GM06990 (cell line): ENCODE data around the gene LHFPL3.
"Not testable (repeated sequence)": the region's sequence is repeated elsewhere in the genome, so short reads cannot be mapped to it uniquely, and the experiment has no call there.

Experiments used
- DNase-seq: peaks from one replicate; pipeline ENCODE4 v3.0.0-alpha.2; 2011; ENCODE audit not compliant: insufficient read length; ENCODE audit errors: extremely low read depth
- H3K27me3 ChIP-seq: replicated peaks from 2 replicates; pipeline ENCODE4 v1.6.0; 2011; ENCODE audit warnings: low read length; ENCODE audit not compliant: control insufficient read depth, insufficient read depth
- H3K36me3 ChIP-seq: 2 replicates; pipeline ENCODE4 v1.5.1; 2011; ENCODE audit warnings: low read length; ENCODE audit not compliant: control insufficient read depth, insufficient read depth
- H3K4me3 ChIP-seq: replicated peaks from 2 replicates; pipeline ENCODE4 v1.5.1; 2011; ENCODE audit warnings: low read depth, mild to moderate bottlenecking, control low read depth, low read length
- TF ChIP-seq, protein P1 (sequence below): IDR thresholded peaks from 2 replicates; pipeline ENCODE4 v1.5.1; 2011; ENCODE audit warnings: low read length, control low read depth, mild to moderate bottlenecking, inconsistent platforms; ENCODE audit not compliant: insufficient read depth, poor library complexity, severe bottlenecking

Gene LHFPL3

GRCh38 chr7:104933521-104933988 is 605.2 kb downstream of the LHFPL3 start:
- Histone ChIP-seq H3K4me3 (no peak overlapping the region), H3K27me3 (no peaks in the 10 kb centered on the region), H3K36me3 (no peaks in the 10 kb centered on the region)
- no peak for DNase-seq
- TF ChIP-seq, protein P1, sequence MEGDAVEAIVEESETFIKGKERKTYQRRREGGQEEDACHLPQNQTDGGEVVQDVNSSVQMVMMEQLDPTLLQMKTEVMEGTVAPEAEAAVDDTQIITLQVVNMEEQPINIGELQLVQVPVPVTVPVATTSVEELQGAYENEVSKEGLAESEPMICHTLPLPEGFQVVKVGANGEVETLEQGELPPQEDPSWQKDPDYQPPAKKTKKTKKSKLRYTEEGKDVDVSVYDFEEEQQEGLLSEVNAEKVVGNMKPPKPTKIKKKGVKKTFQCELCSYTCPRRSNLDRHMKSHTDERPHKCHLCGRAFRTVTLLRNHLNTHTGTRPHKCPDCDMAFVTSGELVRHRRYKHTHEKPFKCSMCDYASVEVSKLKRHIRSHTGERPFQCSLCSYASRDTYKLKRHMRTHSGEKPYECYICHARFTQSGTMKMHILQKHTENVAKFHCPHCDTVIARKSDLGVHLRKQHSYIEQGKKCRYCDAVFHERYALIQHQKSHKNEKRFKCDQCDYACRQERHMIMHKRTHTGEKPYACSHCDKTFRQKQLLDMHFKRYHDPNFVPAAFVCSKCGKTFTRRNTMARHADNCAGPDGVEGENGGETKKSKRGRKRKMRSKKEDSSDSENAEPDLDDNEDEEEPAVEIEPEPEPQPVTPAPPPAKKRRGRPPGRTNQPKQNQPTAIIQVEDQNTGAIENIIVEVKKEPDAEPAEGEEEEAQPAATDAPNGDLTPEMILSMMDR: no peak

- Histone ChIP-seq H3K36me3 (no peaks in the 10 kb centered on the region), H3K4me3 (no peak overlapping the region), H3K27me3 (no peaks in the 10 kb centered on the region)
- TF ChIP-seq, protein P1: no peak
- no peak for DNase-seq
Observed at GRCh38 chr7:104934665-104935064, 606.3 kb downstream of the LHFPL3 start.

DNA sequence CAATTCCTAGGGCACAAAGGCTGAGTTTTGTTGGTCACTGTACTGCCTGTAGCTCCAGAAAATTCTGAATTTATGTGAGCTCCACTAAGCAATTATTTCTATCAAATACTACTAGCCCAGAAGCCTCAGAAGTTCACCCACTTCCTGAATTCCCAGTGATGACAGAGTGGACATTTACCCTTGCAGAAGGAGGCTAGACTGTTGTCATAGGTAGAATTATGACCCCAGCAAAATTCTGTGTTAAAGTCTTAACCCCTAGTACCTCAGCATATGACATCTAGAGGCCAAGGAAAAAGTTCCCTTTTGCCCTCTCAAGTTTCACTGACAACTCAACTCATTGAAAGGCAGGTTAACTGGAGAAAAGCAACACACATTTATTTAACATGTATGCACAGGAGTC is 606.9 kb downstream of the LHFPL3 start:
- Histone ChIP-seq H3K36me3 (no peaks in the 10 kb centered on the region), H3K27me3 (no peaks in the 10 kb centered on the region), H3K4me3 (no peak overlapping the region)
- TF ChIP-seq, protein P1: no peak
- no peak for DNase-seq

DNA sequence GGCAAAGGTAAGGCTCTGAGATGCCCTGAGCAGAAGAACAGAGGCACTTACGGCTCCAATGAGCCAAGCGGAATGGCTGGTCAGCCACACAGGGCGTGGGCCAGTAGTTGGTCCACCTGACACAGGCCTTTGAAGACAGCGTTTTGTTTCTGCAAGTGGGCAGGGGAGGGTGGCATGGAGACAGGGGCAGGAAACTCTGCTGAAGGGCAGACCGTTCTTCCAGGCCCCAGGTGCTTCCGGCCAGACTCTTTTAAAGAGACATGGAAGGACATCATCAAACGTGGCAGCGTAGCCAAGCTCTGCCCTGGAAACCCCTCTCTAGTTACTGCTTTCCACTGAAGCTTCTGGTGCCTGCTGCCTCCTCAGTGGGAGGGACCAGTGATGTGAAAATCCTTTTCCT is 608.1 kb downstream of the LHFPL3 start:
- TF ChIP-seq, protein P1: no peak
- Histone ChIP-seq H3K27me3 (no peaks in the 10 kb centered on the region), H3K4me3 (no peak overlapping the region), H3K36me3 (no peaks in the 10 kb centered on the region)
- DNase-seq: no peak

DNA sequence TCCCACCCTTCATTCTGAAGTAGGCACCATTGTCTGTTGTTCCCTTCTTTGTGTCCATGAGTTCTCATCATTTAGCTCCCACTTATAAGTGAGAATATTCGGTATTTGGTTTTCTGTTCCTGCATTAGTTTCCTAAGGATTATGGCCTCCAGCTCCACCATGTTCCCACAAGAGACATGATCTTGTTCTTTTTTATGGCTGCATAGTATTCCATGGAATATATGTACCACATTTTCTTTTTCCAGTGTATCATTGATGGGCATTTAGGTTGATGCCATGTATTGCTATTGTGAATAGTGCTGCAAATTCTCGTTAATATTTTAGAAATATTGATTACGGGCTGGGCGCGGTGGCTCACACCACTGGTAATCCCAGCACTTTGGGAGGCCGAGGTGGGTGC is 609.1 kb downstream of the LHFPL3 start:
- H3K27me3 ChIP-seq, H3K4me3 ChIP-seq, DNase-seq, H3K36me3 ChIP-seq: not testable (repeated sequence)

GRCh38 chr7:104938741-104939390 is 610.5 kb downstream of the LHFPL3 start:
- TF ChIP-seq, protein P1: no peak
- Histone ChIP-seq H3K4me3 (no peak overlapping the region), H3K36me3 (no peaks in the 10 kb centered on the region), H3K27me3 (no peaks in the 10 kb centered on the region)
- no peak for DNase-seq
